VCaP (cell line): ENCODE measurements around the gene STEAP3.

Experiments
- H3K27ac ChIP-seq: fragments of 450-650 bp; 2 replicates; pipeline ENCODE4 v1.5.1; 2017
- TF ChIP-seq, protein P1 (sequence below): fragments of 450-650 bp; conservative IDR thresholded peaks from 2 replicates; pipeline ENCODE4 v1.5.1; 2017; ENCODE audit warnings: mild to moderate bottlenecking, moderate library complexity

The STEAP3 gene

DNA sequence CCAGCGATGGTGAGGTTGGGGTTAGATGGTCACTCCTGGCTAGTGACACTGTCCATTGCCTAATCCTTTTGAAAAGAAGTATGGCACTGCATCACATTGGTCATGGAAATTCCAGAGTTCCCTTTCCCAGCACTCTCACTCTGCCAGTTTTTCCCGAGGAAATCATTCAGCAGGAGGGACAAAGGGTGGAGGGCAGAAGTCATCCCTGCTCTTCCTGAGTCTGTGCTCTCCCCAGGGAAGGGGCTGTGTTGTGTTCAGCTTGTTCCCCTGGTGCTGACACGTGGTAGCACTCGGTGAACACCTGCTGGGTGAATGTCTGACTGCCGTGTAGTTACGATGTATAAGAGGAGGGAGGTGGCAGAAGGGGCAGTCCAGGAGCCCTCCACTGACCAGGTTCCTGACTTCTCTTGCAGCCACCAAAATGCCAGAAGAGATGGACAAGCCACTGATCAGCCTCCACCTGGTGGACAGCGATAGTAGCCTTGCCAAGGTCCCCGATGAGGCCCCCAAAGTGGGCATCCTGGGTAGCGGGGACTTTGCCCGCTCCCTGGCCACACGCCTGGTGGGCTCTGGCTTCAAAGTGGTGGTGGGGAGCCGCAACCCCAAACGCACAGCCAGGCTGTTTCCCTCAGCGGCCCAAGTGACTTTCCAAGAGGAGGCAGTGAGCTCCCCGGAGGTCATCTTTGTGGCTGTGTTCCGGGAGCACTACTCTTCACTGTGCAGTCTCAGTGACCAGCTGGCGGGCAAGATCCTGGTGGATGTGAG, 21.6 kb downstream of the STEAP3 start:
- TF ChIP-seq, protein P1, sequence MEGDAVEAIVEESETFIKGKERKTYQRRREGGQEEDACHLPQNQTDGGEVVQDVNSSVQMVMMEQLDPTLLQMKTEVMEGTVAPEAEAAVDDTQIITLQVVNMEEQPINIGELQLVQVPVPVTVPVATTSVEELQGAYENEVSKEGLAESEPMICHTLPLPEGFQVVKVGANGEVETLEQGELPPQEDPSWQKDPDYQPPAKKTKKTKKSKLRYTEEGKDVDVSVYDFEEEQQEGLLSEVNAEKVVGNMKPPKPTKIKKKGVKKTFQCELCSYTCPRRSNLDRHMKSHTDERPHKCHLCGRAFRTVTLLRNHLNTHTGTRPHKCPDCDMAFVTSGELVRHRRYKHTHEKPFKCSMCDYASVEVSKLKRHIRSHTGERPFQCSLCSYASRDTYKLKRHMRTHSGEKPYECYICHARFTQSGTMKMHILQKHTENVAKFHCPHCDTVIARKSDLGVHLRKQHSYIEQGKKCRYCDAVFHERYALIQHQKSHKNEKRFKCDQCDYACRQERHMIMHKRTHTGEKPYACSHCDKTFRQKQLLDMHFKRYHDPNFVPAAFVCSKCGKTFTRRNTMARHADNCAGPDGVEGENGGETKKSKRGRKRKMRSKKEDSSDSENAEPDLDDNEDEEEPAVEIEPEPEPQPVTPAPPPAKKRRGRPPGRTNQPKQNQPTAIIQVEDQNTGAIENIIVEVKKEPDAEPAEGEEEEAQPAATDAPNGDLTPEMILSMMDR, result no peak
- H3K27ac ChIP-seq, result no peak overlapping the region

DNA sequence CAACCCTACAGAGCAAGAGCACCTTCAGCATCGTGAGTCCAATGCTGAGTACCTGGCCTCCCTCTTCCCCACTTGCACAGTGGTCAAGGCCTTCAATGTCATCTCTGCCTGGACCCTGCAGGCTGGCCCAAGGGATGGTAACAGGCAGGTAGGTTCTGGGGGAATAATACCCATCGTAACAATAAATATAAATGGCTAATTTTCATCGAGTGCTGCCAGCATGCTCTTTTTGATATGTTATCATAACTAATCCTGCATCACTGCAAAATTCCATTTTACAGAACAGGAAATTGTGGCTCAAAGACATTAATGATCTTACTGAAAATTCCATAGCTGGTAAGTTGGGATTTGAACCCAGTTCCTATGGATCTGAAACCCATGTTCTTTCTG, 22.2 kb downstream of the STEAP3 start:
- TF ChIP-seq, protein P1, result no peak
- H3K27ac ChIP-seq, result no peak overlapping the region

DNA sequence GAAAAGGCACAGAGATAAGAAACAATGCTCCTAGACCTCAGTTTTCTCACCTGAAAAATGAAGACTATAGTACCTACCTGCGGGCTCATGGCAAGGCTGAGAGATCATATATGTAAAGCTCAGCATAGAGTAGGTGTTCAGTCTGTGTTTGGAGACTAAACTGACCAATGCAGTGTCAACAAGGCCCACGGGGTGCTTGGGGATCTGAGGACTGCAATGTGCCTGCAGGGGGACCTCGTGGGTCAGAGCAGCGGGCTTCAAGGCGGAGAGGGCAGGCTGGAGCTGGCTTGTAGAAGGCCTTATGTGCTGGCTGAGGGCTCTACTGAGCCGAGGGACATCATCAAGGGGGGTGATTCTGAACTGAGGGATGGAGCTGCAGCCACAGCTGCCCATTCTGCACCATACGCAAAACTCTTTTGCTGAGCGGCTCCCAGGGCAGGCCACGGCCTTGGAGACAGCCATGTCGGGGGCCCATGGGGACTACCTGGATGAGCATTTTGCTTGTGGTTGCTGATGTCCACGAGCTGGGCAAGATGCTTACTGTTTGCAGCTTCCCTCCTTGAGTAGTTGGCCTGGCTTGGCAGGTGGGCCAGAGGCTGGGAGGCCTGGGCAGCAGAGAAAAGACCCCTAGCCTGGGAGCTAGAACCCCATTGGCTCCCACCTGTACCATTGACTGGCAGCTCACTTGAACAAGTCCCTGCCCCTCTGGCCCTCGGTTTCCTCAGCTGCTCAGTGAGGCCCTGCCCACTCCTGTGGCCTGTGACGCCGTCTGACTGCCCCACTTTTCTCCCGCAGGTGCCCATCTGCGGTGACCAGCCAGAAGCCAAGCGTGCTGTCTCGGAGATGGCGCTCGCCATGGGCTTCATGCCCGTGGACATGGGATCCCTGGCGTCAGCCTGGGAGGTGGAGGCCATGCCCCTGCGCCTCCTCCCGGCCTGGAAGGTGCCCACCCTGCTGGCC, 23.5 kb downstream of the STEAP3 start:
- TF ChIP-seq, protein P1, result no peak
- H3K27ac ChIP-seq, result no peak overlapping the region

DNA sequence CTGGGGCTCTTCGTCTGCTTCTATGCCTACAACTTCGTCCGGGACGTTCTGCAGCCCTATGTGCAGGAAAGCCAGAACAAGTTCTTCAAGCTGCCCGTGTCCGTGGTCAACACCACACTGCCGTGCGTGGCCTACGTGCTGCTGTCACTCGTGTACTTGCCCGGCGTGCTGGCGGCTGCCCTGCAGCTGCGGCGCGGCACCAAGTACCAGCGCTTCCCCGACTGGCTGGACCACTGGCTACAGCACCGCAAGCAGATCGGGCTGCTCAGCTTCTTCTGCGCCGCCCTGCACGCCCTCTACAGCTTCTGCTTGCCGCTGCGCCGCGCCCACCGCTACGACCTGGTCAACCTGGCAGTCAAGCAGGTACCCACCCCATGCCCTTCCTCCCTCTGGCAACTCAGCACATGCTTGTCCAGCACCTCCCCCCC, 24.2 kb downstream of the STEAP3 start:
- H3K27ac ChIP-seq, result no peak overlapping the region
- TF ChIP-seq, protein P1, result no peak

DNA sequence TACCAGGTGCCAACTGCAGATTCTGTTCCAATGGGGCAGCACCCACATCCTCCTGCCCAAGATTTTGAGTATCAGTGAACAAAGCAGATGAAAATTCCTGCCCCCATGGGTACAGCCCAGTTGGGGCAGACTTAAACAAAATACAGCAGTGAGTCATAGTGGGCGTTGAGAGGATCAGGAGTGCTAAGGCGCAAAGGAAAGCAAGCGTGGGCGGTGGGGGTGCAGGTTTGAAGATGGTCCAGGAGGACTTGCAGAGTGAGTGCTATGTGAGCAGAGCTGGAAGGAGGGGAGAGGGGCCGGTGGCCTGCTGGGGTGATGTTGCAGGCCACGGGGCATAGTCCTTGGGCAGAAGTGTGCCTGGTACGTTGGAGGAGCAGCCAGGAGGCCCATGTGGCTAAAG, 24.7 kb downstream of the STEAP3 start:
- TF ChIP-seq, protein P1, result no peak
- no peak overlapping the region for H3K27ac ChIP-seq

DNA sequence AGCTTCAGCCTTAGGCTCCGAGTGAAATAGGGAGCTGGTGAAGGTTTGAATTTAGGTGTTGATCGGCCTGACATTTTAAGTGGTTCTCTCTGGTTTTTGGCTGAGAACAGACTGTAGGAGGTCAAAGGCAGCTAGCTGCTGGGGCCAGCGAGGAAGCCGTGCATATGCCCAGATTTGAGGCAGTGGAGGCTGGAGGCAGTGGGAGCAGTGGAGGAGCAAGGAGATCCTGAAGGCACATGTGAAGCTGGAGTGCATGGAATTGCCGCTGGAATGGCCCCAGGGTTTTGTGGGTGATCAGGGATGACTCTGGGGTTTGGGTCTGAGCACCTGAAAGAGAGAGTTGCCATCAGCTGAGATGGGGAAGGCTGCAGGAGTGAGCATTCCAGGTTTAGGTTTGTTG, 25.1 kb downstream of the STEAP3 start:
- no peak overlapping the region for H3K27ac ChIP-seq

DNA sequence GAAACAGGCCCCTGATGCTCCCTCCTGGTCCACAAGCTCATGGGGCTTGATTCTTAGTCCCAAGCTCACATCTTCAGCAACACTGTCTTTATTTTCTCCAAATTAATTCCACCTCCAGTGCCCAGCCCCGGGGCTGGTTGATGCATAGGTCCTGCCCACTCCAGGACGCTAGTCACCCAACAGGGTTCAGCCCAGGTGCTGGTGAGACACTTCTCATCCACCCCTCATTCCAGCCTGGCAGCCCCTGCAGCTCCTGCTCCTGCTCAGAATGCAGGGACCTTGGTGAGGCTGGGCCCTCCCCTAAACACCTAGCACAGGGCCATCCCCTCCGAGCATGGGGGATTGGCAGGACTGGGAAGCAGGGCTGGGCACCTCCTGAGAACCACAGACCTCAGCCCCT, 25.7 kb downstream of the STEAP3 start:
- TF ChIP-seq, protein P1, result no peak

More for the DNA sequence above, 25.1 kb downstream of the STEAP3 start:
- TF ChIP-seq, protein P1, result no peak

More for the DNA sequence above, 25.7 kb downstream of the STEAP3 start:
- no peak overlapping the region for H3K27ac ChIP-seq
